Stimulated activated CD4-positive, alpha-beta T cell treated with anti-CD3 and anti-CD28 coated beads, TNF-alpha, amount 100 ng/mL, for 4 hours (primary cell): ENCODE measurements around the gene SMTNL1.

Experiments
- DNase-seq, 3 experiments: peaks; one replicate each; pipeline ENCODE4 v3.0.0-alpha.2; 2020; ENCODE audit warnings: low read depth in 3 of 3

SMTNL1 gene

GRCh38 chr11:57536947-57537619 is at the start of gene SMTNL1:
Gene SMTNL1, plus strand, starts transcription at chr11:57537595. Its CDS starts 5,048 bp downstream, at chr11:57542643.
- DNase-seq, result no peak

GRCh38 chr11:57487920-57488659 is 49.3 kb upstream of the SMTNL1 start:
- DNase-seq, result no peak

GRCh38 chr11:57490456-57491248 is 46.7 kb upstream of the SMTNL1 start:
- DNase-seq, result no peak

GRCh38 chr11:57491371-57492061 is 45.9 kb upstream of the SMTNL1 start:
- DNase-seq, result no peak

- DNase-seq, result peak; percentile 61 to 78 (median 69)
These were observed 43.6 kb upstream of the SMTNL1 start for GRCh38 chr11:57493507-57494503.

- no peak for DNase-seq
These were observed 41.1 kb upstream of the SMTNL1 start for GRCh38 chr11:57496109-57496820.

GRCh38 chr11:57497303-57498247 is 39.8 kb upstream of the SMTNL1 start:
- no peak for DNase-seq

- no peak for DNase-seq
These were observed 38.9 kb upstream of the SMTNL1 start for GRCh38 chr11:57498540-57498939.

GRCh38 chr11:57499413-57499982 is 37.9 kb upstream of the SMTNL1 start:
- no peak for DNase-seq

GRCh38 chr11:57499983-57500461 is 37.4 kb upstream of the SMTNL1 start:
- no peak for DNase-seq

GRCh38 chr11:57500515-57500914 is 36.9 kb upstream of the SMTNL1 start:
- DNase-seq, result no peak

GRCh38 chr11:57500926-57501325 is 36.5 kb upstream of the SMTNL1 start:
- DNase-seq, result no peak

- DNase-seq, result no peak
These were observed 35.4 kb upstream of the SMTNL1 start for GRCh38 chr11:57501953-57502352.

GRCh38 chr11:57502376-57502775 is 35.0 kb upstream of the SMTNL1 start:
- DNase-seq, result no peak

- DNase-seq, result no peak
These were observed 34.5 kb upstream of the SMTNL1 start for GRCh38 chr11:57502870-57503269.

- no peak for DNase-seq
These were observed 32.9 kb upstream of the SMTNL1 start for GRCh38 chr11:57504511-57504910.

GRCh38 chr11:57506522-57506921 is 30.9 kb upstream of the SMTNL1 start:
- DNase-seq, result no peak
